Subcutaneous adipose tissue (tissue), 4 donors: ENCODE data around the gene CAPN5. TPM values are rescaled to one million over a fixed set of nuclear protein-coding genes. Genes with fewer than 3 reads are reported as not detected.

Experiments
- total RNA-seq, 4 donors: library from RNA; depleted of rRNA; stranded (reverse); fragments of >200 nt; gene quantifications; one replicate each; pipeline ENCODE4 v1.1.0, GENCODE V29; 2016
- TF ChIP-seq, protein P1 (sequence below): fragments of 450-650 bp; IDR thresholded peaks from one replicate; pipeline ENCODE4 v1.5.1; 2016; ENCODE audit warnings: low read depth, mild to moderate bottlenecking, control low read depth, antibody characterized with exemption, moderate library complexity

The CAPN5 gene
- total RNA-seq, 4 donors from 2014 or later = 2.4 to 10.5 (median 3.3) TPM

DNA sequence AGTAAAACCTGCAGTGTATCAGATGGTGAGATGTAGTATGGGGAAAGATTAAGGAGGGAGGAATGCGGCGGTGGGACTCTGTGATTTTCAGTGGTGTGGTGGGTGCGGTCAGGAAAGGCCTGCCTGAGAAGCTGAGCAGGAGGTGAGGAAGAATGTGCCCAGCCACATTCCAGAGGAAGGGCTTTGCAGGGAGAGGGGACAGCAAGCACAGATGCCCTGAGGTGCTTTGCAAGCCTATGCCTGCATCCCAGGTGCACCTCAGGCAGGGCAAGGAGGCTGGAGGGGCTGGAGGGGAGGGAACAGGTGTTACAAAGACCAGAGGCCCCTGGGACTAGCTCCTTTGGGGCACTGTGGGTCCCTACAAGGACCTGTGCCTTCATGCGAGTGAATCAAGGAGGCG, 103.3 kb downstream of the CAPN5 start:
- TF ChIP-seq, protein P1, sequence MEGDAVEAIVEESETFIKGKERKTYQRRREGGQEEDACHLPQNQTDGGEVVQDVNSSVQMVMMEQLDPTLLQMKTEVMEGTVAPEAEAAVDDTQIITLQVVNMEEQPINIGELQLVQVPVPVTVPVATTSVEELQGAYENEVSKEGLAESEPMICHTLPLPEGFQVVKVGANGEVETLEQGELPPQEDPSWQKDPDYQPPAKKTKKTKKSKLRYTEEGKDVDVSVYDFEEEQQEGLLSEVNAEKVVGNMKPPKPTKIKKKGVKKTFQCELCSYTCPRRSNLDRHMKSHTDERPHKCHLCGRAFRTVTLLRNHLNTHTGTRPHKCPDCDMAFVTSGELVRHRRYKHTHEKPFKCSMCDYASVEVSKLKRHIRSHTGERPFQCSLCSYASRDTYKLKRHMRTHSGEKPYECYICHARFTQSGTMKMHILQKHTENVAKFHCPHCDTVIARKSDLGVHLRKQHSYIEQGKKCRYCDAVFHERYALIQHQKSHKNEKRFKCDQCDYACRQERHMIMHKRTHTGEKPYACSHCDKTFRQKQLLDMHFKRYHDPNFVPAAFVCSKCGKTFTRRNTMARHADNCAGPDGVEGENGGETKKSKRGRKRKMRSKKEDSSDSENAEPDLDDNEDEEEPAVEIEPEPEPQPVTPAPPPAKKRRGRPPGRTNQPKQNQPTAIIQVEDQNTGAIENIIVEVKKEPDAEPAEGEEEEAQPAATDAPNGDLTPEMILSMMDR = no peak

DNA sequence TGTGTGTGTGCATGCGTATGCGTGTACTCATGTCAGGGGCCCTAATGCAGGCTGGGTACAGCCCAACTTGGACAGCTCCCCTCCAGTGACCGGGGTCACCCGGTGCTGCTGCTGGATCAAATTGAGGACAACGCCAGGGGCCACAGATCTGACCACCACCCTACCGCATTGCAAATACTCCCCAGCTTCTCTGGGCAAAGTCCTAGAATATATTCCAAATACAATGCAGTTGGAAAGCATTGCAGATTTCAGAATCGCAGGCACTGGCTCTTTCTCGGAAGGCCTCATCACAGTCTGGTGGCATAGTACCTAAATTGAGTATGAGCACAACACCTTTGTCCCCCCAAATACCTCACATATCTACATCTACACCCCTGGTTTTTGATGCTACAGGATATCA, 104.5 kb downstream of the CAPN5 start:
- TF ChIP-seq, protein P1 = no peak

DNA sequence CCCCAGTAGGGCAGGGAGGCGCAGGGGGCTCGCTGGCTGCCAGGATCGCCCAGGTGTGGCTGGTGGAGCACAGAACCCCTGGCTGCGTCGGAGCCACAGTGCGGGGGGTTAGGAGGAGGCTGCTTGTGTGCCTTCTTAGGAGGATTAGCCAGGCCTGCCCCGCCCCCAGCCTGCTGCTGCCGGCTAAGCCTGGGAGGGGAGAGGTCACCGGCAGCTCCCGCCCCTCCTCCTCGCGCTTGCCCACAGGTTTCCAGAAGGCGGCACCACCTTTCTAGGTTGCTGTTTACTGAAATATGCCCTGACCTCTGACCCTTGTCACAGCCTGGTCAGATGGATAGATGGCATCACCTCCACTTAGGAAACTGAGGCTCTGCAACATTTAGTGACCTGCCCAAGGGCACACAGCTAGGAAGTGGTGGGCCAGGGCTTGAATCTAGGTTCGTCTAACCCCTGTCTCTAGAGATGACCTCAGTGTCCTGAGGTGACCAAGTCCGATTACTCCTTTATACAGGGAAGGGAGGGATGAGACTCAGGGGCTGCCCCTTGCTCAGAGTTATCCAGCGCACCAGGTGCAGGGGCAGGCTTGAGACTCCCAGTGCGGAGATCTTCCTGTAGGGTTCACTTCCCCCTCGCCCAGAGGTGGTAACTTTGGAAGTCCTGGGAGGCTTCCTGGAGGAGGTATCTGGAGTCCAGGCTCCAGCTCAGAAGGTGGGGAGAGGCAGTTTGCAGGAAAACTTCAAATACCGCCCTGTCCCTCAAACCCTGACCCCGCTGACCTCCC, 105.3 kb downstream of the CAPN5 start:
- TF ChIP-seq, protein P1 = no peak

DNA sequence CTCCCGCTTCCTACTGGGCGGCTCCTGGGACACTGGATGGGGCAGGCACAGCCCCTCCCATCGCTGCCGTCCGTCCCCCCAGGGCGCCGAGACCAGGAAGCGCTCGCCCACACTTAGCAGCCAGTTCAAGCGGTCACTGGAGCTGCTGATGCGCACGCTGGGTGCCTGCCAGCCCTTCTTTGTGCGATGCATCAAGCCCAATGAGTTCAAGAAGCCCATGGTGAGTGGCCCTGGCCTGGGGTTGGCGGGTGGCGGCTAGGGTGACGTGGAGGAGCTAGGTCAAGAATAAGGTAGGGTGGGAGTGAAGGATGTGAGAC, 105.9 kb downstream of the CAPN5 start:
- TF ChIP-seq, protein P1 = no peak

DNA sequence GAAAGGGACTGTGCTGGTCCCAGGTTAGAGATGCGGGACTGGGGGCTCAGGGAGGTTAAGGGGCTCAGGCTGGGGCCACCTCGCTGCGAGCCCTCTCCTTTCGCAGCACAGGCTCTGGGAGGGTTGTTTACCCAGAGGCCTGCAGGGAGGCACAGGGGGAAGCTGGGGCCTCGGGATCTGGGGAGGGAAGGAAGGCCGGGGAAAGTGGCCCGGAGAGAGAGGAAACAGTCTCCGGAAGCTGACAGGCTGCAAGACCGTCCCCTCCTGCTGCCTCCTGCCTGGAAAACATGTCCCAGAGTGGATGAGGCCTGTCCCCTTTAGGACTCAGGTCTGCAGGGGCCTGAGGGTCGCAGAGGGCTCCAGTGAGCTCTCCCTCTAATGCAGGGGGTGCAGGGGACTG, 106.7 kb downstream of the CAPN5 start:
- TF ChIP-seq, protein P1 = no peak

DNA sequence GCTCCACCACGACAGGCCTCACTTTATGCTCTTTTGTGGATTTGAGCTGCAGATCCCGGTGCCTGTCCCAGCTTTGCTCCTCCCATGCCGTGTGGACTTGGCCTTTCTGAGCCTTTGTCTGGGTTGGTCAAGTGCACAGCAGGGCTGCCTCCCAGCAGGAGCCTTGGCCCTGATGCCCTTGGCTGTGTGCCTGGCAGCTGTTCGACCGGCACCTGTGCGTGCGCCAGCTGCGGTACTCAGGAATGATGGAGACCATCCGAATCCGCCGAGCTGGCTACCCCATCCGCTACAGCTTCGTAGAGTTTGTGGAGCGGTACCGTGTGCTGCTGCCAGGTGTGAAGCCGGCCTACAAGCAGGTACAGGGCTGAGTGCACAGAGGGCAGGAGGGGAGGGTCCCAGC, 107.8 kb downstream of the CAPN5 start:
- TF ChIP-seq, protein P1 = no peak

DNA sequence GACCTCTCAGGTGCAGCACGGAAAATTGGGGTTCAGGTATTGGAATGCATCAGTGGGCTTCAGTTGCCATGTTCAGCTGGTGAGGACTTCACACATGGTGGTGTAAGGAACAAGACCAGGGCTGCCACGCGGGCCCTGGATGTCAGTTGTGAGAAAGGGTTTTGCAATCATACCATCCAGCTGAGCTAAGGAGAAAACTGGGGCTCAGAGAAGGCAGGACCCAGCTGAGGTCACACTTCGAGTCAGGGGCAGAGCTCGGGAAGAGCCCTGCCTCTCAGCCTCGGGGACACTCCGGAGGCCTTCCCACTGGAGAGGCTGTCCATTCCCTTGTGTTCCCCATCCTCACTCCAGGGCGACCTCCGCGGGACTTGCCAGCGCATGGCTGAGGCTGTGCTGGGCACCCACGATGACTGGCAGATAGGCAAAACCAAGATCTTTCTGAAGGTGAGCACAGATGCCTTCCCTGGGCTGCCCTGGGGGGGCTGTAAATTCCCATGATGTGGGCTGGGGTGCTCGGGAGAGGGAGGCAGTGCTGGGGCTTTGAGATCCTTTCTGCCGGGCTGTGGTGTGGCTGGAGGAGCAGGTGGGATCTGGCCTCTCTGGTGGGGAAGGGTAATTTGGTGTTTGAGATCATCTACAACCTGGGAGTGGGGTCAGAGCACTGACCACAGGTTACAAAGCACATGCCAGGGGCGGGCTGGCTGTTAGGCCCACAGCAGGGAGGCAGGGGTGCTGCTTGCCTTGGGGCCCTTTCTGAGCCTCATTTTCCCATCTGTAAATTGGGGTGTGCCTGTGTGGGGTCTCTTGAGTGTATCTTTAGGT, 108.5 kb downstream of the CAPN5 start:
- TF ChIP-seq, protein P1 = no peak
